ENCODE measurements around the gene VBP1.

GRCh38 chrX:155221351-155221750 is 5.1 kb downstream of the VBP1 start:
- TF ChIP-seq, protein P1, sequence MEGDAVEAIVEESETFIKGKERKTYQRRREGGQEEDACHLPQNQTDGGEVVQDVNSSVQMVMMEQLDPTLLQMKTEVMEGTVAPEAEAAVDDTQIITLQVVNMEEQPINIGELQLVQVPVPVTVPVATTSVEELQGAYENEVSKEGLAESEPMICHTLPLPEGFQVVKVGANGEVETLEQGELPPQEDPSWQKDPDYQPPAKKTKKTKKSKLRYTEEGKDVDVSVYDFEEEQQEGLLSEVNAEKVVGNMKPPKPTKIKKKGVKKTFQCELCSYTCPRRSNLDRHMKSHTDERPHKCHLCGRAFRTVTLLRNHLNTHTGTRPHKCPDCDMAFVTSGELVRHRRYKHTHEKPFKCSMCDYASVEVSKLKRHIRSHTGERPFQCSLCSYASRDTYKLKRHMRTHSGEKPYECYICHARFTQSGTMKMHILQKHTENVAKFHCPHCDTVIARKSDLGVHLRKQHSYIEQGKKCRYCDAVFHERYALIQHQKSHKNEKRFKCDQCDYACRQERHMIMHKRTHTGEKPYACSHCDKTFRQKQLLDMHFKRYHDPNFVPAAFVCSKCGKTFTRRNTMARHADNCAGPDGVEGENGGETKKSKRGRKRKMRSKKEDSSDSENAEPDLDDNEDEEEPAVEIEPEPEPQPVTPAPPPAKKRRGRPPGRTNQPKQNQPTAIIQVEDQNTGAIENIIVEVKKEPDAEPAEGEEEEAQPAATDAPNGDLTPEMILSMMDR (IDR thresholded peaks at IDR 0.05): no peak
- no peak for TF ChIP-seq POLR2A (IDR thresholded peaks at IDR 0.05)
